Fibroblast of upper back skin (primary cell): Measurements from ENCODE around the gene PPFIA3.
"Not testable (repeated sequence)": the region's sequence is repeated elsewhere in the genome, so short reads cannot be mapped to it uniquely, and the experiment has no call there.

Experiments
- DNase-seq: peaks from one replicate; pipeline ENCODE4 v3.0.0-alpha.2; 2013

PPFIA3 gene

DNA sequence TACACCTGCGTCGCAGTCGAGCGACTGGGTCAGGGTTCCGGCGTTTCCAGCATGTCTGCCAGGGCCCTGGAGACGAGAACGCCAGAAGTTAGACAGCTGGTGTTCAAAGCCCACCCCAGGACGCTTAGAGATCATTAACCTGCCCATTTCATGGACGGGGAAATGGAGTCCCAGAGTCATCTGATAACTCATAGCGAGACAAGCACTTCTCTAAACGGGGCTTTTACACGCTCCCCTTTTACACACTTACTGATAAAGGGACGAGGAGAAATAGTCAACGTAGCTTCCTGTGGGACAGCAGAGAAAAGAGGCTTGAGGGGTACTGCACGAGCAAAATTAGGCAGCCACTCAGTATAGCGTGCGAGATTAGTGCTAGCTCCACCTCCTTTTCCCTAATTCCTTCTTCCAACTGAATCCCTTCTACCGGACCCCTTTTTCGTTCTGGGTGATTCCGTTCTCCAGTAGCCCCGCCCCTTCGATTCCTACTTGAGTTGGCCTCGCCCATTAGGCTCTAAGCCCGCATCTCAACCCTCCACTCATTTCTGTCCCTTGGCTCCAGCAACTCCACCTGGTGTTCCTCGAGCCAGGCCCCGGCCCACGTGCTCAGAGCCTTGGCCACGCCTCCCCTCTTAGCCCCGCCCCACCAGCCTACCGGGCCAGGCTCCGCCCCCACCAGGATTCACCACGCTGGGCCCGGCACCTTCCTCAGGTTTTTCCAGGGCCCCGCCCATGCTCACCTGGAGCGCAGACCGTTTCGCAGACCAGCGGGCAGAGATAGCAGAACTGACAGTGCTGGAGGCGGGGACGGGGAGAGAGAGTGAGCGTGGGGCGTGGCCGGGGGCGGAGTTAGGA lies 32.1 kb downstream of the PPFIA3 start:
- DNase-seq = peak; percentile 23

DNA sequence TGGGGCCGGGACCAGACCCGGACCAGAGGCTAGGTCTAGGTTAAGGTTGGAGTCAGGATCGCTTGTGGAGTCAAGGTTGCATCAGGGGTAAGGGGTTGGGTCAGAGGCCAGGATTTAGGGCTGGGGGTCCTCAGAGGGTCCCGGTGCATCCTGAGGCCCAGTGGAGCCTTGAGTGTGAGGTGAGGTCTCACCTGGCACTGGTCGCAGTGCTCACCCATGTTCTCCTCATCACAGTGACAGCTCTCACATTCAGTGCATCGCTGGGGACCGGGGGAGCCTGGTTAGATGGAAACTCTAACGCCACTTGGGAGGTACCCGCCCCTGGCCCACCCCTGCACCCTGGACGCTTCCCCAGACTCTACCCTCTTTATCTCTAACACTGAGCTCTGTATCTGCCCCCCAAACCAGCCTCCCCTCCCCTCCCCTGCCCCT lies 32.8 kb downstream of the PPFIA3 start:
- DNase-seq = no peak

DNA sequence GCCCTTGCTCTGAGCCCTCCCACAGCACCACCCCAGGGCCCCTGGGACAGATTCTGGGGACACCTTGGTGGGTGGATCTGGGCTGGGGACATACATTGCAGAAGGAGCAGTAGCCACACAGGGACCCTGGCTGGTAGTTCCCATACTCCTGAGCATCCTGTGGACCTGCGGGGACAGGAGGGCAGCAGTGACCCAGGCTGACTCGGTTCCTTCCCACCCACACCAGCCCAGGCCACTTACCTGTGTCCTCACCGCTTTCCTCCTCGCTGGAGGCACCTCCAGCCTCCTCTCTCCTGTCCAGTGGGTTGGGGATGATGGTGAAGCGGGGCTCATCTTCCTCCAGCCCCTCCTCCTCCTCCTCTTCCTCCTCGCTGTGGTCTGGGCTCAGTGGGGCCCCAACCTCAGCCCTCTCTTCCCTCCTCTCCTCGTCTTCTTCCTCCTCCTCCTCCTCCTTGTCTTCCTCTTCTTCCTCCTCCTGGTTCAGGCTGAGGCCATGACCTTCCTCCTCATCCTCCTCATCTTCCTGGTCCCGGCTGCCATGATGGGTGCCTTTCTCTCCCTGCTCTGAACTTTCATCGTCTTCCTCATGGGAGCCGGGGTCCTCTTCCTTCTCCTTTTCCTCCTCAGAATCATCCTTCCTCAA lies 33.9 kb downstream of the PPFIA3 start:
- DNase-seq = no peak

DNA sequence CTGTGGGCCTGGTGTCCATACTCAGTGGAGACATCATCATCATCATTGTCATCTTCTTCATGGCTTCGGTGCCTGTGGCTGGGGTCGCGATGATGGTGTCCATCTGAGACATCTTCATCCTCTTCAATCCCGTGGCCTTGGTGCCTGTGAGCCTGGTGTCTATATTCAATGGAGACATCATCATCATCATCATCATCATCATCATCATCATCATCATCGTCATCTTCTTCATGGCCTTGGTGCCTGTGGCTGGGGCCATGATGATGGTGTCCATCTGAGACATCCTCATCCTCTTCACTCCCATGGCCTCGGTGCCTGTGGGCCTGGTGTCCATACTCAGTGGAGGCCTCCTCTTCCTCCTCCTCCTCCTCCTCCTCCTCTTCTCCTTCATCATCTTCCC lies 34.9 kb downstream of the PPFIA3 start:
- no peak for DNase-seq

DNA sequence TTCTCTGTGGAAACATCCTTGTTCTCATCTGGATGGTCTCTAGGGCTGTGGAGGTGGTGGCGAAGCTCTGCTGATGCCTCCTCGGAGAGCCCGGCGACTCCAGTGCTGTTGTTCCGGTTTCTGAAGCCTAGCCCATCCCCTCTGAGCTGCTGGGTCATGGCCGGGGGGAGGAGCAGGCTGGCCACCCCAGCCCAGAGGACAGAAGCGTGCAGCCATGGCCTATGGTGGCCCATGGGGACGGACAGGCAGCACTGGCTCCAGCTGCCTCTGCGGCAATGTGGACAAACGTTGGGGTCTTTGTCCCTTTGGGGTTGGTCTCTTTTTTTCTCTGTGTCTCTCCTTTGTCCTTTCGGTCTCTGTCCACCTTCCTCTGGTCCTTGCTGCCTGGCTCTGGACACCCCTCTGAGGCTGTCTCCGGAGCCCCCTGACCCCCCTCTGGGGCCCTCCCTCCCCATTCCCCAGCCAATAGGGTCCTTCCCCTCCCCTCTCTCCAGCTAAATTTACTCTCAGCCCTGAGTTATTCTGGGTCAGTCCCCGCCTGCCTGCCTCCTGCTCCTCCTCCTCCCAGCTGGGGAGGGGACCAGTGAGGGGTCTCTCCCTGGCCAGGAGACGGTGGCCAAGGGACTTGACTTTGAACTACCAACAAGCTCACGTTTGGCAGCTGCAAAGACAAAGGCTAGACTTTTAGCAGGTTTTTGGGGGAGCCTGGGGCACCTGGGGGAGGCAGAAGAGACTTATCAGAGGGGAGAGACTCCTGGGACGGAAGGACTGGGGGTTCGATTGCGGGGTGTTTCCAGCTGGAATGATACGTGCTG lies 35.9 kb downstream of the PPFIA3 start, which contains the start of gene HRC:
Gene HRC (minus strand): TSS at position 392 of the 815 bp plus-strand sequence. CDS start 159 bp downstream, at position 233.
- DNase-seq = no peak

DNA sequence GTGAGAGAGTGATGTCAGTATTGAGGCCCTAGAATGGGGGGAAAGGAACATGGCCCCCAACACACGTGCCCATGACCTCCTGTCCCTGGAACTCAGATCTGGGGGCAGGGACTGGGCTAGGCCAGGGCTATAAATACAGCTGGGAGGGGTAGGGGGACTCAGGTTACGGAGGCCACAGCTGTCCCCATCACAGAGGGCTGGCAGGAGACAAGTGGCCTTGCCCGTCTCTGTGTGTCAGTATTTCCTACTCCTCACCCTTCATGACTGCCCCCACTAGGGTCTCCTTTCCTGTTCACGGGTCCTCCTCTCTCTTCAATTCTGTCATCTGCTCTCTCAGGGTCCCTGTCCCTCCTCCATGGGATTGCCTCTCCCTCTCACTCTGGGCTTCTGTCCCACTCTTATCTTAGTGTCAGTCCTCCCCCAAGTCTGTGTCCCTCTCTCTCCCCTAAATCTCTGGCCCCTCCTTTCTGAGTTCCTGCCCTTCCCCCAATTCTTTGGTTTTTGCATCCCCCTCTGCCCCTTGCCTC lies 36.5 kb downstream of the PPFIA3 start:
- DNase-seq = no peak

DNA sequence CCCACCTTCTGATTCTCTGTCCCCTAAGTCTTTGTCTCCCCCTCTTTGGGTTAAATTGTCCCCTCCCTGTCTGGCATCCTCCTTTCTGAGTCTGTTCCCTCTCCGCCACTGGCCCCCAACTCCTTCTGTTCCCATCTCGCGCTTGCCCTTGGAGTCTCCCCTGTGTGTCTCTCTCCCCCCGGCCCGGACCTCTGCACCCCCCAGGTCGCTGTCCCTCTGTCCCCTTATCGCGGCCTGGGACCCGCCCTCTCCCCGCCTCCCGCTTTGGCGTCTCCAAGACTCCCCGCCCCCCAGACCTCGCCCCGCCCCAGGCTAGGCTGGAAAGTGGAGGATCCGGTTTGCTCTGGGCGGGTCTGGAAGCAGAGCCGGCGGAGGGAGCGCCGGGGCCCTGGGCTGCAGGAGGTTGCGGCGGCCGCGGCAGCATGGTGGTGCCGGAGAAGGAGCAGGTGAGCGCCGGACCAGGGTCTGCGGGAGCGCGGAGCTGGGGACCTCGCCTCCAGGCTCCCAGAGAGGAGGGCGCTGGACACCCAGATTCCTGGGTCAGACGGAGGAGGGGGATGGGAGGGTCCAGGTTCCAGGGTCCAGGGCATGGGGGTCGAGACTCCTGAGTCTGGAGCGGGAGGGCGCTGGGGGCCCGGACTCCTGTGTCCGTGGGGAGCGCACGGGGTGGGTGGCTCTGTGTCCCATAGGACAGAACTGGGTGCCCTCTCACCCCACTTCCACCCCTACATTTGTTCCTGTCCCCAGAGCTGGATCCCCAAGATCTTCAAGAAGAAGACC lies 38.3 kb downstream of the PPFIA3 start, which contains the start of gene TRPM4:
Gene TRPM4 (plus strand): TSS at position 348 of the 780 bp plus-strand sequence. CDS start 75 bp downstream, at position 423.
- peak; percentile 77 for DNase-seq

DNA sequence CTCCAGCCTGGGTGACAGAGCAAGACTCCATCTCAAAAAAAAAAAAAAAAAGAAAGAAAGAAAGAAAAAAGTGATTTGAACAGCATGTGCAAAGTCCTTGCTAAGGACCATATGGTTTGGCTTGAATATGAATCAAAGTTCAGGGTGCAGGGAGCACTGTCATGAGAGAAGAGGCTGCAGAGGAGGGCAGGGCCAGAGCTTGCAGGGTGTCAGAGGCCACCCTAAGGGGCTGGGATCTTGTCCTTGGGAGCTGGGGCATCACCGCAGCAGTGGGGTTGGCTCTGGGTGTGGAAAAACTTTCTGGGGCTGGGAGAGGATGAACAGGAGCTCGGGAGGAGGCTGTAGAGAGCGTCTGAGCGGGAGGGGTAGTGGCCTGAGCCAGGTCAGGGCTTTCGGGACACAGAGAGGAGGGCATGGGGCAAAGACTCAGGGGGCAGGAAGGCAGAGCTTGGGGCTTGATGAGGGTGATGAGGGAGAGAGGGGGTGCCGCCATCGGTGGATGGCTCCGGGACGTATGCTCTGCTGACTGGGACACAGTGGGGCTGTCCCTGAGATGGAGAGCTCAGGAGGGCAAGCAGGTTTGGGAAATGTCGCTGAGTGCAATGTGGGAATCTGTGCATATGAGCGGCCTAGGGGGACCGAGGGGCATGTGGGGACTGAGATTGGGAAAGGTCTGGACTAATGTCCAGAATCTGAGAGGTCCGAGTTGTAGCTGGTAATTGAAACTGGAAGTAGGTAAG lies 41.3 kb downstream of the PPFIA3 start:
- DNase-seq = no peak

DNA sequence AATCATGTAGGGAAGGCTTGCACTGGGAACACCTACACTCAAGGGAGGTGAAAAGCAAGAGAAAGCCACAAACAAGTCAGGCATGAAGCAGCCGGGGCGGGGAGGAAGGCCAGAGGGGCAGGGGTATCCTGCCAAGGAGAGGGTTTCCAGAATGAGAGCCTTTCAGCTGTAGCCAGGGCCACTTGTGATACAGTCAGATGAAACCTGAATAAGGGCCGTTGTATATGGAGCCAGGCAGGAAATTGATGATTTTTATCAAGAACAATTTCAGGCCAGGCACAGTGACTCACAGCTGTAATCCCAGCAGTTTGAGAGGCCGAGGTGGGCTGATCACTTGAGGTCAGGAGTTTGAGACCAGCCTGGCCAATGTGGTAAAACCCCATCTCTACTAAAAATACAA lies 42.6 kb downstream of the PPFIA3 start:
- no peak for DNase-seq

DNA sequence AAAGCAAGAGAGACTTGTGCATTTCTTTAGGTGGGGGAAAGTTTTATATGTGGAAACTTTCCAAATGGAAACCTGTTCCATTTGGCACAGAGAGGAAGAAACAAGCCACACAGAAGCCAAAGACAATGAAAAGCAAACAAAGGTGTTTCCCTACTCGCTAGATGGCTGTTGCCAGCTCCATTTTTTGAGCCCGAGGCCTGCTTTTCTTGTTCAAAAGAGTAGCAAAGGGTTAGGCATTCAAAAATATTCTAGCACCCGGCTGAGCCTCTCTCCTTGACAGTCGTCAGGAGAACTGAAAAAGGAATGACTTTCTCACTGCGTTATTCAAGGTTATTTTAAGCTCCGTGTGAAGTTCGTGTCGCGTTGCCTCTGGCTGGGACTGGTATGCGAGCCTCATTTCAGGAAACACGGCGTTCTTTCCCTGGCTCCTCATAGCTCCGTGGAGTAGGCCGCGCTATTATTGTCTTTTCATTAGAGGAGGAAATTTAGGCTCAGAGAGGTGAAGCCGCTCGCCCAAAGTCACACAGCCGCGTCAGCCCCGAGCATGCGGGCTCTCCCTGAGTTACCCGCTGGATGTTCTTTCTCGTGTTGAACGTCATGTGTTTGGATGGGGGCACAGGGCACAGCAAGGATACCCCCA lies 45.9 kb downstream of the PPFIA3 start:
- DNase-seq = no peak

DNA sequence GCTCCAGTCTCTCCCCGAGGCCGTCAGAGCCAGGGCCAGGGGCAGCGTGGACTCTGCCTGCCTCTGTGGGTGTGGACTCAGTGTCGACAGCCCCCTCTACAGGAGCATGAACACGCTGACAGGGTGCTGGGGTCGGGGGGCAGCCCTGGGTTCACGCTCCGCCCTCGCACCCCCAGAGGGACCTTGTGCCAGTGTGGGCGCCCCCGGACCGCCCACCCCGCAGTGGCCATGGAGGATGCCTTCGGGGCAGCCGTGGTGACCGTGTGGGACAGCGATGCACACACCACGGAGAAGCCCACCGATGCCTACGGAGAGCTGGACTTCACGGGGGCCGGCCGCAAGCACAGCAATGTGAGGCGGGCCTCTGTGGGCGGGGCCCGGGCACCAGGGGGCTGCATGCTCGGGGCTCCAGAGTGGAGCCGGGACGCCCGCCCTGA lies 46.5 kb downstream of the PPFIA3 start:
- no peak for DNase-seq

DNA sequence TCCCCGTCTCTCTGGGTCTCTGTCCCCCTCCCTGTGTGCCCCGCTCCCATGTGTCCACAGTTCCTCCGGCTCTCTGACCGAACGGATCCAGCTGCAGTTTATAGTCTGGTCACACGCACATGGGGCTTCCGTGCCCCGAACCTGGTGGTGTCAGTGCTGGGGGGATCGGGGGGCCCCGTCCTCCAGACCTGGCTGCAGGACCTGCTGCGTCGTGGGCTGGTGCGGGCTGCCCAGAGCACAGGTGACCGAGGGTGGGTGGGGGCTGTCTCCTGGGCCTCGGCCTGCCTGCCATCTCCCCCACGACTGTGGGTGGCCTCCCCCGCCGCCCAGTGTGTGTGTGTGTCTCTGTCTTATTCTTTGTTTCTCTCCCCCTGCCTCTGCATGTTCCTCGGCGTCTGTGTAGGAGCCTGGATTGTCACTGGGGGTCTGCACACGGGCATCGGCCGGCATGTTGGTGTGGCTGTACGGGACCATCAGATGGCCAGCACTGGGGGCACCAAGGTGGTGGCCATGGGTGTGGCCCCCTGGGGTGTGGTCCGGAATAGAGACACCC lies 48.6 kb downstream of the PPFIA3 start:
- no peak for DNase-seq

DNA sequence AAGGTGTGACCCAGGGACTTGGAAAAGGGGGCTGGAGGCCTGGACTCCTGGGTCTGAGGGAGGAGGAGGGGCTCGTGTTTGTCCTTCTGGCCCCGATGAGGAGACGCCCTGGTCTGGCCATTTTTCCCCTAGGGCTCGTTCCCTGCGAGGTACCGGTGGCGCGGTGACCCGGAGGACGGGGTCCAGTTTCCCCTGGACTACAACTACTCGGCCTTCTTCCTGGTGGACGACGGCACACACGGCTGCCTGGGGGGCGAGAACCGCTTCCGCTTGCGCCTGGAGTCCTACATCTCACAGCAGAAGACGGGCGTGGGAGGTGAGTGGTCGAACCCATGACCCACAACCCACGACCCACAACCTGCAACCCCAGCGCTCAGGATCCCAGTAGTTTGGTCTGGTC lies 49.1 kb downstream of the PPFIA3 start:
- no peak for DNase-seq

DNA sequence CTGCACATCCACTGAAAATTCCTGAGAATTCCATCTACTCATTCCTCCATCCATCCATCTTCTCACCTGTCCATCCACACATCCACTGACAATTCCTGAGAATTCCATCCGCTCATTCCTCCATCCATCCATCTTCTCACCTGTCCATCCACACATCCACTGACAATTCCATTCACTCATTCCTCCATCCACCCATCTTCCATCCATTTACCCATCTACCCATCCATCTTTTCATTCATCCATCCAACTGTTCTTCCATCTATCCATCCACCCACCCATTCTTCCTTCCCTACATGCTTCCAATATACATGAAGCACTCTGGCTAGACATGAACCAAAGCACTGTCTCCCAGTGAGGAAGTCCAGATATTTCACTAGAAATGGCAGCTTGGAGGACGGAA lies 53.9 kb downstream of the PPFIA3 start:
- no peak for DNase-seq

DNA sequence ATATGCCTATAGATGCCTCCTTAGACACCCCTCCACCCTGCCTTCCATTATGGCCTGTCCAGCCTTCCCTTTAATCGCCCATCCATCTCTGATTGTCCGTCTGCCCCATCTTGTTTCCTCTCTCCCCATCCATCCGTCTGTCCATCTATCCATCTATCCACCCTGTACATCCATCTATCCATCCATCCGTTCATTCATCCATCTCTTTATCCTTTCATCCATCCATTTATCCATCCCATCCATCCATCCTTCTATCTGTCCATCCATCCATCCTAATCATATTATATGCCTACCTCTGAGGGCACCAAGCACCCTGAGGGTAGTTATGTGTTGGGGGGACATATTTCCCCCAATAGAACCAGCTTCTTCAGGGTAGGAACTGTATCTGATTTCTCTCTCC lies 61.3 kb downstream of the PPFIA3 start:
- DNase-seq = no peak

DNA sequence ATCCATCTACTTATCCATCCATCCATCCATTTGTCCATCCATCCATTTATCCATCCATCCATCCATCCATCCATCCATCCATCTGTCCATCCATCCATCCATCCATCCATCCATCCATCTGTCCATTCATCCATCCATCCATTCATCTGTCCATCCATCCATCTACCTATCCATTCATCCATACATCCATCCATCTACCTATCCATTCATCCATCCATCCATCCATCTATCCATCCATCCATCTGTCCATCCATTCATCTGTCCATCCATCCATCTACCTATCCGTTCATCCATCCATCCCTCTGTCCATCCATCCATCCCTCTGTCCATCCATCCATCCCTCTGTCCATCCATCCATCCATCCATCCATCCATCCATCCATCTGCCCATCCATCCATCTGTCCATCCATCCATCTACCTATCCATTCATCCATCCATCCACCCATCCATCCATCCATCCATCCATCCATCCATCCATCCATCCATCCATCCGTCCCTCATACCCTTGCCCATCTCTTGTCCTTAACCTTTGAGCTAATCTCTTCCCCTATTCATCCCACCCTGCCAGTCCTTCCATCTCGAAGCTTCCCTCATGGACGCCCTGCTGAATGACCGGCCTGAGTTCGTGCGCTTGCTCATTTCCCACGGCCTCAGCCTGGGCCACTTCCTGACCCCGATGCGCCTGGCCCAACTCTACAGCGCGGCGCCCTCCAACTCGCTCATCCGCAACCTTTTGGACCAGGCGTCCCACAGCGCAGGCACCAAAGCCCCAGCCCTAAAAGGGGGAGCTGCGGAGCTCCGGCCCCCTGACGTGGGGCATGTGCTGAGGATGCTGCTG lies 62.9 kb downstream of the PPFIA3 start:
- not testable (repeated sequence) for DNase-seq

DNA sequence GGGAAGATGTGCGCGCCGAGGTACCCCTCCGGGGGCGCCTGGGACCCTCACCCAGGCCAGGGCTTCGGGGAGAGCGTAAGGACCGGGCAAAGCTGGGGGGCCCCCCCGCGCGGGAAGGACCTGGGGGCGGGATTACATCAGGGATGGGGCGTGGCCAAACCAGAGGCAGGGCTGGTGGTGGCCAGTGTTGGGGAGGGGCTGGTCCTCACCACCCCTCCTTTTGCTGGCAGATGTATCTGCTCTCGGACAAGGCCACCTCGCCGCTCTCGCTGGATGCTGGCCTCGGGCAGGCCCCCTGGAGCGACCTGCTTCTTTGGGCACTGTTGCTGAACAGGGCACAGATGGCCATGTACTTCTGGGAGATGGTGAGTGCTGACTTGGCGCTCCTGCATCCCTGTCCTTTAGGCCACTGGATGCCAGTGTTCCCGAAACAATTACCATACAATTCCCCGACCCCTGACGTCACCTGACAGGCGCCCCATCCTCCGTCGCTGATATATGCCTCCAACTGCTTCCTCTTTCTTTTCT lies 63.6 kb downstream of the PPFIA3 start:
- DNase-seq = no peak

DNA sequence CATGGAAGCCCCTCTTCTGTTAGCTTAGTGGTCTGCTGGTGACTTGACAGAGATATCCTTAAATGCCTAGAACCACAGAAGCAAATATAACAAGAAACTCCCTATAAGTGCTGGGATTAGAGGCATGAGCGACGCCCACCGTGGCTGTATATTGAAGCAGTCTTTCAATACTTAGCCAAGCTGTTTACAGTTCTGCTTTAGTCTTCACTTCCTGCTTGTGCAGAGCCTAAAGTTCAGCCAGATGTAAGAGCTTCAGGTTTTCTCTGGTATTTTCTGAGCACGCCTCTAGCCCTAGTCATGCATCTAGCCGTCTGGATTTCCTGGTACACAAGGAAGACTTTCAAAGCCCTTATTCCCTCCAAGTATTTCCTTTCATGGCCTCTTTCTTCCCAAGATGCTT lies 66.8 kb downstream of the PPFIA3 start:
- no peak for DNase-seq

DNA sequence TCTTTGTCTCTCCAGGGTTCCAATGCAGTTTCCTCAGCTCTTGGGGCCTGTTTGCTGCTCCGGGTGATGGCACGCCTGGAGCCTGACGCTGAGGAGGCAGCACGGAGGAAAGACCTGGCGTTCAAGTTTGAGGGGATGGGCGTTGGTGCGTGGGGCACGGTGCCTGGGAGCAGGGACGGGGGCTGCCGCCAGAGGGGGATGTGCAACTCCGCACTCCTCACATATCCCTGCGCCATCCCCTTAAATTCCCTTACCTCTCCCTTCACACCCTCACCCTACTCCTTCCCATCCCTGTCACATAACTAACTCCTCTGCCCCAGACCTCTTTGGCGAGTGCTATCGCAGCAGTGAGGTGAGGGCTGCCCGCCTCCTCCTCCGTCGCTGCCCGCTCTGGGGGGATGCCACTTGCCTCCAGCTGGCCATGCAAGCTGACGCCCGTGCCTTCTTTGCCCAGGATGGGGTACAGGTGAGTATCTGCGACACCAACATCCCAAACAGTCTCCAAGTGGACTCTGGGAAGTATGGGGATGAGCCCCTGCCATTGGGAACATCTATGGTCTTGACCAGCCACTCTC lies 69.4 kb downstream of the PPFIA3 start:
- no peak for DNase-seq
